Mammary epithelial cell (primary cell): ENCODE data around the gene SFSWAP.

Experiments used
- CTCF ChIP-seq, 2 donors: IDR thresholded peaks in 1 of 2; conservative IDR thresholded peaks in 1 of 2; 2 replicates each; pipeline ENCODE4 v1.5.1; 2011 to 2012; ENCODE audit warnings: inconsistent platforms in 2 of 2, low read length in 2 of 2, mild to moderate bottlenecking in 2 of 2, control low read depth in 1 of 2, low read depth in 1 of 2; ENCODE audit not compliant: insufficient read depth in 1 of 2; ENCODE audit errors: extremely low read depth in 1 of 2
- EZH2 ChIP-seq: IDR thresholded peaks from 2 replicates; pipeline ENCODE4 v1.6.1; 2012; ENCODE audit warnings: low read length, inconsistent platforms, borderline replicate concordance

GRCh38 chr12:131698286-131698685, 12.6 kb upstream of the SFSWAP start:
- no peak for TF ChIP-seq CTCF (conservative IDR thresholded peaks at IDR 0.05 in 1 of 2, IDR thresholded peaks at IDR 0.05 in 1 of 2; ENCODE audit: extremely low read depth in 1 of 2, insufficient read depth in 1 of 2, low read depth in 1 of 2, low read length in 2 of 2)
- no peak for TF ChIP-seq EZH2
